HEK293 (cell line): ENCODE results near the gene CHN1.

ENCODE experiments used
- CTCF ChIA-PET: fragments of 350-600 bp; formaldehyde crosslinking; extraction: SDS; loops from one replicate; lab custom pipeline; 2021; ENCODE audit warnings: antibody characterized with exemption; lab: Yijun Ruan, JAX
- POLR2A ChIA-PET: fragments of 300-600 bp; formaldehyde crosslinking; extraction: SDS; loops from one replicate; lab custom pipeline; 2020; ENCODE audit warnings: antibody characterized with exemption, inconsistent platforms; lab: Yijun Ruan, JAX
- H3K27ac ChIP-seq: fragments of 200-500 bp; sonication (Bioruptor generic); 2 replicates; pipeline ENCODE4 v1.5.1; 2014; ENCODE audit warnings: low read depth, low read length, control low read depth, inconsistent platforms; ENCODE audit errors: extremely low read depth
- H3K36me3 ChIP-seq, 2 experiments: fragments of 200-500 bp in 1 of 2; sonication (Bioruptor generic) in 1 of 2; 1 replicate in 1 of 2; 2 replicates in 1 of 2; pipeline ENCODE4 v1.5.1; 2014 to 2017; ENCODE audit warnings: inconsistent platforms in 2 of 2, low read length in 2 of 2; ENCODE audit not compliant: control insufficient read depth in 2 of 2, insufficient read depth in 1 of 2
- H3K4me1 ChIP-seq: fragments of 200-500 bp; sonication (Bioruptor generic); 2 replicates; pipeline ENCODE4 v1.5.1; 2014; ENCODE audit warnings: mild to moderate bottlenecking, low read length, inconsistent platforms; ENCODE audit not compliant: control insufficient read depth, insufficient read depth
- H3K4me3 ChIP-seq: 2 replicates; pipeline ENCODE4 v1.5.1; 2011; ENCODE audit warnings: low read depth, mild to moderate bottlenecking, control low read depth, low read length, moderate library complexity
- H3K9me3 ChIP-seq: fragments of 200-500 bp; sonication (Bioruptor generic); 2 replicates; pipeline ENCODE4 v1.5.1; 2014; ENCODE audit warnings: low read depth, low read length, inconsistent platforms; ENCODE audit not compliant: control insufficient read depth, insufficient read depth
- BCL11A ChIP-seq: fragments of 450-650 bp; formaldehyde crosslinking; IDR thresholded peaks from 2 replicates; pipeline ENCODE4 v1.5.1; 2016; ENCODE audit warnings: low read depth, missing biosample characterization, missing genetic modification characterization
- CTCF ChIP-seq: fragments of 450-650 bp; formaldehyde crosslinking; IDR thresholded peaks from 2 replicates; pipeline ENCODE4 v1.5.1; 2016; ENCODE audit warnings: missing biosample characterization, missing genetic modification characterization
- HOXC10 ChIP-seq: sonication (generic); formaldehyde crosslinking; IDR thresholded peaks from 2 replicates; pipeline ENCODE4 v1.8.1; 2023; ENCODE audit warnings: mild to moderate bottlenecking, missing genetic modification reagents
- KLF9 ChIP-seq: fragments of 450-650 bp; formaldehyde crosslinking; IDR thresholded peaks from 2 replicates; pipeline ENCODE4 v1.5.1; 2016; ENCODE audit warnings: missing biosample characterization, missing genetic modification characterization, low read depth
- OVOL3 ChIP-seq: fragments of 450-650 bp; formaldehyde crosslinking; IDR thresholded peaks from 2 replicates; pipeline ENCODE4 v1.5.1; 2016; ENCODE audit warnings: missing biosample characterization, missing genetic modification characterization
- TSHZ1 ChIP-seq: fragments of 450-650 bp; formaldehyde crosslinking; IDR thresholded peaks from 2 replicates; pipeline ENCODE4 v1.5.1; 2016; ENCODE audit warnings: missing biosample characterization, missing genetic modification characterization, borderline replicate concordance
- ZBTB6 ChIP-seq: fragments of 450-650 bp; formaldehyde crosslinking; IDR thresholded peaks from 2 replicates; pipeline ENCODE4 v1.5.1; 2017; ENCODE audit warnings: missing biosample characterization, missing genetic modification characterization
- ZBTB8A ChIP-seq: fragments of 450-650 bp; formaldehyde crosslinking; IDR thresholded peaks from 2 replicates; pipeline ENCODE4 v1.5.1; 2016; ENCODE audit warnings: missing biosample characterization, missing genetic modification characterization
- ZEB2 ChIP-seq: fragments of 450-650 bp; formaldehyde crosslinking; IDR thresholded peaks from 2 replicates; pipeline ENCODE4 v1.5.1; 2016; ENCODE audit warnings: missing biosample characterization, missing genetic modification characterization
- ZFP41 ChIP-seq: fragments of 450-650 bp; formaldehyde crosslinking; IDR thresholded peaks from 2 replicates; pipeline ENCODE4 v1.5.1; 2016; ENCODE audit warnings: missing biosample characterization, missing genetic modification characterization, borderline replicate concordance
- ZNF121 ChIP-seq: fragments of 450-650 bp; formaldehyde crosslinking; IDR thresholded peaks from 2 replicates; pipeline ENCODE4 v1.5.1; 2016; ENCODE audit warnings: missing biosample characterization, missing genetic modification characterization
- ZNF146 ChIP-seq: fragments of 450-650 bp; formaldehyde crosslinking; IDR thresholded peaks from 2 replicates; pipeline ENCODE4 v1.5.1; 2016; ENCODE audit warnings: missing biosample characterization, missing genetic modification characterization
- ZNF280C ChIP-seq: fragments of 450-650 bp; formaldehyde crosslinking; IDR thresholded peaks from 2 replicates; pipeline ENCODE4 v1.5.1; 2016; ENCODE audit warnings: missing biosample characterization, missing genetic modification characterization
- ZNF394 ChIP-seq: fragments of 450-650 bp; formaldehyde crosslinking; IDR thresholded peaks from 2 replicates; pipeline ENCODE4 v1.5.1; 2016; ENCODE audit warnings: missing biosample characterization, missing genetic modification characterization, mild to moderate bottlenecking, moderate library complexity, borderline replicate concordance
- ZNF48 ChIP-seq: fragments of 450-650 bp; formaldehyde crosslinking; IDR thresholded peaks from 2 replicates; pipeline ENCODE4 v1.5.1; 2016; ENCODE audit warnings: missing biosample characterization, missing genetic modification characterization
- ZNF501 ChIP-seq: fragments of 450-650 bp; formaldehyde crosslinking; IDR thresholded peaks from 2 replicates; pipeline ENCODE4 v1.5.1; 2016; ENCODE audit warnings: missing biosample characterization, missing genetic modification characterization
- ZNF639 ChIP-seq: fragments of 450-650 bp; formaldehyde crosslinking; IDR thresholded peaks from 2 replicates; pipeline ENCODE4 v1.5.1; 2016; ENCODE audit warnings: missing biosample characterization, missing genetic modification characterization
- ZNF645 ChIP-seq: fragments of 450-650 bp; formaldehyde crosslinking; IDR thresholded peaks from 2 replicates; pipeline ENCODE4; 2016; ENCODE audit warnings: missing biosample characterization, missing genetic modification characterization
- ZNF654 ChIP-seq: fragments of 450-650 bp; formaldehyde crosslinking; IDR thresholded peaks from 2 replicates; pipeline ENCODE4 v1.5.1; 2016; ENCODE audit warnings: low read depth, missing biosample characterization, missing genetic modification characterization
- ZNF660 ChIP-seq: fragments of 450-650 bp; IDR thresholded peaks from 2 replicates; pipeline ENCODE4 v1.5.1; 2018; ENCODE audit warnings: missing biosample characterization, mild to moderate bottlenecking, missing genetic modification characterization
- ZNF704 ChIP-seq: fragments of 450-650 bp; formaldehyde crosslinking; IDR thresholded peaks from 2 replicates; pipeline ENCODE4 v1.5.1; 2016; ENCODE audit warnings: missing biosample characterization, missing genetic modification characterization
- ZXDB ChIP-seq: fragments of 450-650 bp; formaldehyde crosslinking; IDR thresholded peaks from 2 replicates; pipeline ENCODE4 v1.5.1; 2016; ENCODE audit warnings: missing biosample characterization, missing genetic modification characterization

The CHN1 gene

GRCh38 chr2:174749793-174750192 lies 255.4 kb downstream of the CHN1 start:
- H3K9me3 ChIP-seq, result no peaks in the 10 kb centered on the region
- H3K4me1 ChIP-seq, result no peaks in the 10 kb centered on the region
- H3K4me3 ChIP-seq, result no peak overlapping the region
- POLR2A ChIA-PET, result interaction anchor here (1.0 kb wide), 1 partner anchor 13 kb away, joined by 4 read pairs; no protein-coding TSS in a partner anchor
- CTCF ChIA-PET, result interaction anchor here (0.5 to 4.2 kb wide), 27 partner anchors 8 to 579 kb away, joined by 3 to 53 read pairs (median 5); partner anchors contain the start of genes CHN1 and CHRNA1
- no peak overlapping the region for H3K27ac ChIP-seq
- TF ChIP-seq ZBTB8A (tag by site-specific recombination), result no peak
- no peak for TF ChIP-seq ZBTB6 (tag by site-specific recombination)
- TF ChIP-seq ZXDB (tag by site-specific recombination), result no peak
- no peak for TF ChIP-seq ZNF501
- TF ChIP-seq KLF9, result no peak
- no peak for TF ChIP-seq ZNF146
- TF ChIP-seq BCL11A (tag by site-specific recombination), result no peak
- no peak for TF ChIP-seq ZNF704 (tag by site-specific recombination)
- TF ChIP-seq ZNF48 (tag by site-specific recombination), result no peak
- no peak for TF ChIP-seq ZNF280C (tag by site-specific recombination)
- TF ChIP-seq ZFP41 (tag by site-specific recombination), result no peak
- TF ChIP-seq ZNF639 (tag by site-specific recombination), result no peak
- H3K36me3 ChIP-seq, result no peaks in the 10 kb centered on the region

- H3K9me3 ChIP-seq, result no peaks in the 10 kb centered on the region
- ChIA-PET POLR2A (interaction anchor here (1.0 kb wide), 1 partner anchor 14 kb away, joined by 4 read pairs; no protein-coding TSS in a partner anchor), CTCF (interaction anchor here (0.6 to 4.2 kb wide), 46 partner anchors 9 to 1539 kb away, joined by 3 to 53 read pairs (median 4); partner anchors contain the start of genes ATF2 and CHRNA1)
- H3K4me1 ChIP-seq, result no peaks in the 10 kb centered on the region
- no peak overlapping the region for H3K4me3 ChIP-seq
- H3K27ac ChIP-seq, result no peak overlapping the region
- no peaks in the 10 kb centered on the region for H3K36me3 ChIP-seq
- TF ChIP-seq ZEB2 (peak; percentile 32; the same call in 1 of the 2 replicates), CTCF (tag by site-specific recombination) (peak; percentile 68), ZNF654 (tag by site-specific recombination) (peak; percentile 62), TSHZ1 (tag by site-specific recombination) (no peak), OVOL3 (tag by site-specific recombination) (no peak), ZNF394 (tag by site-specific recombination) (no peak), ZNF645 (no peak), HOXC10 (no peak), ZNF121 (tag by site-specific recombination) (no peak), ZNF660 (tag by site-specific recombination) (0 out of 2 replicates have a peak, but pooled peaks have one; percentile 43)
These were observed 256.2 kb downstream of the CHN1 start for GRCh38 chr2:174748948-174749347.
